LNCAP (cell line): ENCODE data around the gene RAPGEF5.

Experiments
- CTCF ChIP-seq: fragments of 450-650 bp; IDR thresholded peaks from 2 replicates; pipeline ENCODE4 v1.5.1; 2017; ENCODE audit warnings: mild to moderate bottlenecking

Gene RAPGEF5

GRCh38 chr7:22105550-22105949 is 251.4 kb downstream of the RAPGEF5 start:
- no peak for TF ChIP-seq CTCF

GRCh38 chr7:22094413-22095342 is 262.3 kb downstream of the RAPGEF5 start:
- TF ChIP-seq CTCF, result no peak

GRCh38 chr7:22093936-22094335 is 263.0 kb downstream of the RAPGEF5 start:
- no peak for TF ChIP-seq CTCF

GRCh38 chr7:22093001-22093400 is 264.0 kb downstream of the RAPGEF5 start:
- no peak for TF ChIP-seq CTCF

GRCh38 chr7:22090512-22090911 is 266.4 kb downstream of the RAPGEF5 start:
- no peak for TF ChIP-seq CTCF

- TF ChIP-seq CTCF, result no peak
These were observed 266.8 kb downstream of the RAPGEF5 start for GRCh38 chr7:22090107-22090506.

- TF ChIP-seq CTCF, result no peak
These were observed 268.1 kb downstream of the RAPGEF5 start for GRCh38 chr7:22088827-22089226.
